Adrenal gland (tissue), 12 donors: ENCODE measurements around the gene SLC1A1. TPM values are rescaled to one million over a fixed set of nuclear protein-coding genes. Genes with fewer than 3 reads are reported as not detected.

Source experiments
- DNase-seq, 7 donors: peaks; one replicate each; pipeline ENCODE4 v3.0.0-alpha.2; 2019 to 2020
- H3K27ac ChIP-seq, 5 donors: fragments of 200-600 bp; sonication (generic) in 4 of 5; 1 replicate in 3 of 5; 2 replicates in 2 of 5; pipeline versions ENCODE4 v1.5.1 to v1.8.0; 2016 to 2020; ENCODE audit warnings: mild to moderate bottlenecking in 1 of 5
- H3K27me3 ChIP-seq: fragments of 200-600 bp; 2 replicates; pipeline ENCODE4 v1.8.0; 2021
- H3K36me3 ChIP-seq, 2 donors: fragments of 200-600 bp; replicated peaks in 1 of 2; 1 replicate in 1 of 2; 2 replicates in 1 of 2; pipeline versions ENCODE4 v1.5.1 to v1.8.0; 2018 to 2022
- H3K4me1 ChIP-seq, 2 donors: fragments of 200-600 bp; replicated peaks in 1 of 2; 1 replicate in 1 of 2; 2 replicates in 1 of 2; pipeline versions ENCODE4 v1.5.1 to v1.8.0; 2018 to 2021
- H3K4me3 ChIP-seq, 4 donors: fragments of 200-600 bp; sonication (generic) in 3 of 4; one replicate each; pipeline ENCODE4 v1.5.1; 2016 to 2018
- H3K9me3 ChIP-seq, 3 donors: fragments of 200-600 bp; sonication (generic) in 1 of 3; replicated peaks in 1 of 3; 1 replicate in 2 of 3; 2 replicates in 1 of 3; pipeline versions ENCODE4 v1.5.1 to v1.8.0; 2016 to 2021
- POLR2A ChIP-seq, 2 donors: fragments of 450-650 bp; IDR thresholded peaks; one replicate each; pipeline ENCODE4 v1.6.1; 2017; ENCODE audit warnings: antibody characterized with exemption in 2 of 2, mild to moderate bottlenecking in 2 of 2, moderate library complexity in 1 of 2
- WGBS, 4 donors: extraction: QIAGEN DNeasy Blood & Tissue Kit in 2 of 4; methylation state at CpG; one replicate each; pipeline versions ENCODE4 v1.1.5 to v1.1.7; 2013 to 2017; 5-methylcytosine and 5-hydroxymethylcytosine counted together
- intact Hi-C, 2 donors: fragments of 100-400 bp; cut with DNase I; formaldehyde crosslinking; loops; one replicate each; pipeline versions ENCODE4 v1.14.1 to v1.15.0; 2022 to 2023
- polyA plus RNA-seq, 3 donors: library from polyadenylated mRNA; stranded (reverse); fragments of 200-250 nt in 2 of 3; fragments of 350-450 nt in 1 of 3; fragmentation: Illumina TruSeq in 1 of 3; extraction: RNeasy Lipid Tissue Mini Kit (QIAGEN cat#74804) in 1 of 3; gene quantifications; one replicate each; pipeline ENCODE4 v1.2.3, GENCODE V29; 2013 to 2014
- total RNA-seq, 9 donors: library from RNA; depleted of rRNA in 4 of 9; stranded (reverse); fragments of >200 nt in 4 of 9; fragments of 120-200 nt in 1 of 9; fragmentation: NEBNext Ultra II Directional in 1 of 9; extraction: Animal tissue kit (Norgen Biotek cat#: 25700) in 1 of 9; gene quantifications; one replicate each; pipeline versions ENCODE4 v1.1.0 to v1.2.4, GENCODE V29; 2013 to 2023
- TF ChIP-seq, protein P1 (sequence below), 6 experiments: fragments of 450-650 bp in 4 of 6; fragments of 200-600 bp in 2 of 6; sonication (generic) in 1 of 6; IDR thresholded peaks; 1 replicate in 5 of 6; 2 replicates in 1 of 6; pipeline versions ENCODE4 v1.5.1 to v1.8.0; 2016 to 2021; ENCODE audit warnings: antibody characterized with exemption in 6 of 6, mild to moderate bottlenecking in 2 of 6, moderate library complexity in 1 of 6
- donor health status: healthy with polysubstance abuse.
- donor health status: Bipolar disorder and iron deficiency.
- donor health status: DM: yes; HTN: yes; CAD: no.
- donor health status: DM: no; HTN: no; CAD: no.
- donor health status: DM: no; HTN: no; CAD: no.
- donor health status: DM: yes; HTN: yes; CAD: no.

The SLC1A1 gene
- total and polyA plus RNA-seq, 12 donors, result 0.68 to 4.9 (median 1.7) TPM

DNA sequence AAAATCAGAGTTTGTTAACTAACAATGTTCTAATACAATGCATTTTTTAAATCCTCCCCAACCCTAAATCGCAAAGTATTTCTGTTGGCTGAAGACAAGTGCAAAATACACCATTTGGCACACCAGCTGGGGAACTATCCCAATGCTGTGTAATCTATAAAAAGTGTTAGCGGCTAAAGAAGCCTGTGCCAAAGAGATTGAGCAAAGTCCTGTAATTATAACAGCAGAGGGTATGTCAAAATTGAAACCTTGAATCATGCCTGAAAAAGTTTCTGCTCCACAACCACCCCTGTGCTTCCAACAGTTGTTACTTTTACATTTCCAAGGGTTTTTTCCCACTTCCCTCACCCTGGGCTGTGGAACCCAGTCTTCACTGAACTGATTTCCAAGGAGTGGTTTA, 88.7 kb downstream of the SLC1A1 start:
- H3K36me3 ChIP-seq, result no peaks in the 10 kb centered on the region
- H3K27me3 ChIP-seq, result no peaks in the 10 kb centered on the region
- DNase-seq, result no peak
- no peak overlapping the region for H3K27ac ChIP-seq
- no peaks in the 10 kb centered on the region for H3K9me3 ChIP-seq
- intact Hi-C loops, result no loop called here
- H3K4me3 ChIP-seq, result no peak overlapping the region
- WGBS, 4 donors, result 78 to 91% (median 84%) methylated on average over 2 of the region's 2 CpGs
- H3K4me1 ChIP-seq, result peaks cover 0 to 12% of the 10 kb centered on the region in 2 donors
- no peak for TF ChIP-seq POLR2A (IDR thresholded peaks at IDR 0.05)

DNA sequence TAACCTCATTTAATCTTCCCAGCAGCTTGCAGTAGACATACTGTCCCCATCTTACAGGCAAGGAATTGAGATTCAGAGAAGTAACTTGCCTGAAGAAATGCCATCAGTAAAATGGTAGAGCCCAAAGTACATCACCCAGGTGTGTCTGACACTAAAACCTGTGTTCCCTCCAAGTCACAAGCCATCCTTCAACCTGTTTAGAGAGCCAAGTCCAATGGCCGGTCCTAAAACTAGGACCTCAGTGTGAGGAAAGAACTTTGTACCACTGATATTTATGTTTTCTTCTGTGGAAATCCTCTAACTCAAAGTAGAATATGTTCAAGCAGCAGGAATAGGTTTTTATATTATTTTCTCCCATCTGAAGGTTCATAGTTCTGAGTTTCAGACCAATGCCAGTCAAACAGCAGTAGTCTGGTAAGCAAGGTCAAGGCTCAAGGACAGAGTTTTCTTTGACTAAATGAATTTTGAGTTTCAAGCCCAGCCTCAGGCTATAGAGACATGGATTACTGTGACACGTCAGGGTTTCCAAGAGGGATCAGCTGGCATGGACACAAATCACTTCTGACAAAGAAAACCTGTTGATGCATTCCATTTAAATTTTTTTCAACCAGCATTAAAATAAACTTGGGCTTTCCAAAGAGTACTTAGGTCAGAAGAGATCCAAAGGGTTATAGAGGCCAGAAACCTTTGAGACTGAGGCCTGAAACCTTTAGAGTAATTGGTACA, 90.9 kb downstream of the SLC1A1 start:
- peaks cover 0 to 12% of the 10 kb centered on the region in 2 donors for H3K4me1 ChIP-seq
- no peaks in the 10 kb centered on the region for H3K9me3 ChIP-seq
- intact Hi-C loops, result no loop called here
- 67 to 69% (median 68%) methylated on average over 2 of the region's 2 CpGs for WGBS, 4 donors
- H3K36me3 ChIP-seq, result no peaks in the 10 kb centered on the region
- no peak for TF ChIP-seq POLR2A (IDR thresholded peaks at IDR 0.05)
- TF ChIP-seq, protein P1, sequence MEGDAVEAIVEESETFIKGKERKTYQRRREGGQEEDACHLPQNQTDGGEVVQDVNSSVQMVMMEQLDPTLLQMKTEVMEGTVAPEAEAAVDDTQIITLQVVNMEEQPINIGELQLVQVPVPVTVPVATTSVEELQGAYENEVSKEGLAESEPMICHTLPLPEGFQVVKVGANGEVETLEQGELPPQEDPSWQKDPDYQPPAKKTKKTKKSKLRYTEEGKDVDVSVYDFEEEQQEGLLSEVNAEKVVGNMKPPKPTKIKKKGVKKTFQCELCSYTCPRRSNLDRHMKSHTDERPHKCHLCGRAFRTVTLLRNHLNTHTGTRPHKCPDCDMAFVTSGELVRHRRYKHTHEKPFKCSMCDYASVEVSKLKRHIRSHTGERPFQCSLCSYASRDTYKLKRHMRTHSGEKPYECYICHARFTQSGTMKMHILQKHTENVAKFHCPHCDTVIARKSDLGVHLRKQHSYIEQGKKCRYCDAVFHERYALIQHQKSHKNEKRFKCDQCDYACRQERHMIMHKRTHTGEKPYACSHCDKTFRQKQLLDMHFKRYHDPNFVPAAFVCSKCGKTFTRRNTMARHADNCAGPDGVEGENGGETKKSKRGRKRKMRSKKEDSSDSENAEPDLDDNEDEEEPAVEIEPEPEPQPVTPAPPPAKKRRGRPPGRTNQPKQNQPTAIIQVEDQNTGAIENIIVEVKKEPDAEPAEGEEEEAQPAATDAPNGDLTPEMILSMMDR (IDR thresholded peaks at IDR 0.05), result no peak
- no peak overlapping the region for H3K27ac ChIP-seq
- DNase-seq, result peak in 2 of 7 donors; percentile 10 to 36
- no peak overlapping the region for H3K4me3 ChIP-seq
- no peaks in the 10 kb centered on the region for H3K27me3 ChIP-seq

DNA sequence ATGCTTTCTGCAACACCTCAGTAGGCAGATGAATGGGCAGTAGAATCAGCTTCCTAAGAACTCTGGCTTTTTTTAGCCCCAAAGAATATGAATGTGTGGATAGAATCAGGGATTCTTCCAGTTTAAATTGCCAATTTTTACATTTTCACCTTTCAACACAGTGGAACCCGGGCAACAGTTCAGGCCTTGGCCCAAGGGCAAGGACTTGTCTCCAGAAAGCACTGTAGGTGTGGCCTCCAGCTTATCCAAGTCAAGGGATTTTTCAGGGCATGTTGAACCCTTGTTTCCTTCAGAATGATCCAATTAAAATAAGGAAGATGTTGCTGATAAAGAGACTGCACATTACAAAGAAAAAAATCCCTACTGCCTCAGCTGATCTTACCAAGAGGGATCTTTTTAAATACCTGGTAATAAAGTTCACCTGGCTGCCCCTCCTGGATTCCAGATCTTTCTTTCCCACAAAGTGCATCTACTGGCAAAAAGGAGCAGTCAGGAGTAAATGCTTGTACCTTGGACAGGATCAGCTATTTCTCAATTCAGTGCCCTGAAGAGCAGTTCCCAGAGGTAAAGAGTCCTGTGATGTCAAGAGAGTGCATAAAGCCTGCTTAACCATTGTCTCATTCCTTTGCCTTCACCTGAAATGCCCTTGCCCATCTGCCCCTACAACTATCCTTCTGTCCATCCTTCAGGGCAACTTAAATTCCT, 91.7 kb downstream of the SLC1A1 start:
- no peaks in the 10 kb centered on the region for H3K36me3 ChIP-seq
- no peaks in the 10 kb centered on the region for H3K9me3 ChIP-seq
- H3K4me3 ChIP-seq, result no peak overlapping the region
- no peaks in the 10 kb centered on the region for H3K27me3 ChIP-seq
- no peak for TF ChIP-seq POLR2A (IDR thresholded peaks at IDR 0.05)
- TF ChIP-seq, protein P1 (IDR thresholded peaks at IDR 0.05), result no peak
- no peak overlapping the region for H3K27ac ChIP-seq
- intact Hi-C loops, result no loop called here
- no peak for DNase-seq
- 35 to 50% (median 44%) methylated on average over 1 of the region's 1 CpG for WGBS, 4 donors
- H3K4me1 ChIP-seq, result peaks cover 0 to 12% of the 10 kb centered on the region in 2 donors

DNA sequence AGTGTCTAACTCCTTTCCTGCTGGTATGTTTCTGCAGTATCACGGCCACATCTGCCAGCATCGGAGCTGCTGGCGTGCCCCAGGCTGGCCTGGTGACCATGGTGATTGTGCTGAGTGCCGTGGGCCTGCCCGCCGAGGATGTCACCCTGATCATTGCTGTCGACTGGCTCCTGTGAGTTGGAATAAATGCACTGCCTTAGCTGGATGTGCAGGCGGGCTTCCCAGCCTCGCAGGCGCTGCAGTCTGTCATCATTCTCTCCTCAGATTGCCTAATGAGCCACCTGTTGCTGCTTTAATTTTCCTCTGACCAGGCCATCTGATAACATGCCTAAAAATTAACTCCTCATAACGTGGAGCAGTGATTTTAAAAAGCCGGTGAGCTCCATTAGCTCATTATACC, 92.7 kb downstream of the SLC1A1 start:
- intact Hi-C loops, result no loop called here
- H3K27me3 ChIP-seq, result no peaks in the 10 kb centered on the region

More for the DNA sequence above, 92.7 kb downstream of the SLC1A1 start:
- TF ChIP-seq POLR2A (IDR thresholded peaks at IDR 0.05), result no peak
- TF ChIP-seq, protein P1 (IDR thresholded peaks at IDR 0.05), result no peak
- Histone ChIP-seq H3K4me1 (peaks cover 0 to 12% of the 10 kb centered on the region in 2 donors), H3K9me3 (no peaks in the 10 kb centered on the region), H3K36me3 (no peaks in the 10 kb centered on the region), H3K4me3 (no peak overlapping the region), H3K27ac (no peak overlapping the region)
- peak in 2 of 7 donors; percentile 15 to 82 for DNase-seq
- 91 to 96% (median 93%) methylated on average over 8 to 12 of the region's 12 CpGs for WGBS, 4 donors
